PC-9 (cell line): ENCODE data around the gene IRS1. TPM values are rescaled to one million over a fixed set of nuclear protein-coding genes. Genes with fewer than 3 reads are reported as not detected.

Experiments
- BruUV-seq: library from RNA; stranded (reverse); fragments of 400-500 nt; replicated peaks from 2 replicates; lab custom pipeline; 2021; lab: Mats Ljungman, UMichigan
- CTCF ChIA-PET: fragments of 300-600 bp; sonication (Branson Sonifier 250); formaldehyde crosslinking; loops from one replicate; lab custom pipeline; 2022; ENCODE audit warnings: antibody characterized with exemption; lab: Charles Lee
- POLR2A ChIA-PET: fragments of 300-600 bp; sonication (Branson Sonifier 250); formaldehyde crosslinking; loops from one replicate; lab custom pipeline; 2022; ENCODE audit warnings: antibody characterized with exemption; ENCODE audit not compliant: unreplicated experiment; lab: Charles Lee
- DNase-seq, 2 experiments: peaks; one replicate each; pipeline versions ENCODE4 v3.0.0 to v3.0.0-alpha.2; 2015 to 2022; ENCODE audit warnings: mixed read lengths in 1 of 2
- H2AFZ ChIP-seq: fragments of 200-600 bp; sonication (generic); 2 replicates; pipeline ENCODE4 v1.8.1; 2017; ENCODE audit warnings: antibody characterized with exemption
- H3F3A ChIP-seq: fragments of 200-600 bp; sonication (generic); 2 replicates; pipeline ENCODE4 v1.8.1; 2017; ENCODE audit warnings: antibody characterized with exemption, mild to moderate bottlenecking, low read depth; ENCODE audit not compliant: insufficient read depth
- H3K27ac ChIP-seq: fragments of 200-600 bp; sonication (generic); 2 replicates; pipeline ENCODE4 v1.6.1; 2016; ENCODE audit warnings: mixed run types
- H3K27me3 ChIP-seq: fragments of 200-600 bp; sonication (generic); 2 replicates; pipeline ENCODE4 v1.6.1; 2016; ENCODE audit warnings: low read depth, mixed run types; ENCODE audit not compliant: insufficient read depth
- H3K36me3 ChIP-seq: fragments of 200-600 bp; sonication (generic); 2 replicates; pipeline ENCODE4 v1.6.1; 2016; ENCODE audit warnings: low read depth, mixed run types
- H3K4me1 ChIP-seq: fragments of 200-600 bp; sonication (generic); replicated peaks from 2 replicates; pipeline ENCODE4 v1.6.1; 2016; ENCODE audit warnings: mixed run types; ENCODE audit not compliant: insufficient read depth
- H3K4me2 ChIP-seq: fragments of 200-600 bp; sonication (generic); 2 replicates; pipeline ENCODE4 v1.6.1; 2017; ENCODE audit warnings: mixed run types
- H3K4me3 ChIP-seq: fragments of 200-600 bp; sonication (generic); 2 replicates; pipeline ENCODE4 v1.6.1; 2016; ENCODE audit warnings: mixed run types
- H3K79me2 ChIP-seq: fragments of 200-600 bp; sonication (generic); 2 replicates; pipeline ENCODE4 v1.6.1; 2017; ENCODE audit warnings: low read depth, mixed run types
- H3K9me2 ChIP-seq: fragments of 200-600 bp; sonication (generic); 2 replicates; pipeline ENCODE4 v1.8.1; 2017; ENCODE audit warnings: mild to moderate bottlenecking; ENCODE audit not compliant: insufficient read depth
- H3K9me3 ChIP-seq: fragments of 200-600 bp; sonication (generic); 2 replicates; pipeline ENCODE4 v1.8.1; 2016; ENCODE audit warnings: low read depth; ENCODE audit not compliant: insufficient read depth
- H4K20me1 ChIP-seq: fragments of 200-600 bp; sonication (generic); 2 replicates; pipeline ENCODE4 v1.8.1; 2017; ENCODE audit not compliant: insufficient read depth
- EZH2 ChIP-seq: fragments of 200-600 bp; sonication (generic); IDR thresholded peaks from 2 replicates; pipeline ENCODE4 v1.8.0; 2017; ENCODE audit warnings: antibody characterized with exemption, low read depth
- intact Hi-C: fragments of 100-400 bp; cut with micrococcal nuclease; formaldehyde crosslinking; loops from one replicate; pipeline ENCODE4 v1.10.0; 2022; ENCODE audit not compliant: unreplicated experiment
- total RNA-seq: library from RNA; stranded (reverse); gene quantifications from 2 replicates; pipeline ENCODE4 v1.2.3, GENCODE V29; 2021
- TF ChIP-seq, protein P1 (sequence below): fragments of 200-600 bp; sonication (generic); conservative IDR thresholded peaks from 2 replicates; pipeline ENCODE4 v1.6.1; 2017; ENCODE audit warnings: mixed run types, antibody characterized with exemption, mild to moderate bottlenecking, moderate library complexity

Gene IRS1
- total RNA-seq, 1 experiment from 2014 or later, result 28.6 TPM

DNA sequence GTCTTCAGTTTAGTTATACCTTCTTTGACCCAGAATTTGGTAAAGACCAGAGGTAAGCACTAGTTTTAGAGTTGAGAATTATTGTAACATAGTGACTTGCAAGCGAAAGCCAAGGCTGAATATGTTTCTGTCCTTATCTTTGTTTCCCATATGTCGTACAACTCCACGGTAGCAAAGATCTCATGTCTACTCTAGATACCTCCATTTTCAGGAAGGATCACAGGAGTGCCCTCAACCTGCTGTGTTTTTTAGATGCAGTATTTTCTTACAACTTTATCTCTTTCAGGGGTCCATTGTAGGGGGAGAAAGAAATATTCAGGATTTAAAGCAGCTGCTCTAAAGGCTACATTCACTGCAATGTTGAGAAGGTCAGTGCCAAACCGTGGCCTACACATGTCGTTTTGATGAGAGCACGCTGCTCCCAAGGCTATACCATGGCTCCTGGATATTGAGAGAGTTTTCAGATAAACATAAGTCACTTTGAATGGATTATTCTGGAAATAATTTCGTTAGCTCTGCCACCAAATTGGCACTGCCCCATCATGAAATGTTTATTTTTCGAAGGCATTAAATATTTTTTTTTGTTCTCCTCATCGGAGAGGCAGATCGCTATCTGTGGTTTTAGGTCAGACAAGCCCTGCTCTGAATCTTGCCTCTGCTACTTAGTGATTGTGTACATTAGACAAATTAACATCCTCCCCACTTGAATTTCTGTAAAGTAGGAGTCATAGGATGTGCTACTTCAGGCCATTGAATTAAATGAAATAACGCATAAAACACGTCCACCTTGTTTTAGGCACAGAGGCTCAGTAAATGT is 38.4 kb upstream of the IRS1 start:
- peaks cover 29% of the 10 kb centered on the region for H3K4me1 ChIP-seq
- CTCF ChIA-PET, result interaction anchor here (0.6 to 0.7 kb wide), 2 partner anchors 1173 to 1536 kb away, joined by 4 to 6 read pairs; no protein-coding TSS in a partner anchor
- TF ChIP-seq, protein P1, sequence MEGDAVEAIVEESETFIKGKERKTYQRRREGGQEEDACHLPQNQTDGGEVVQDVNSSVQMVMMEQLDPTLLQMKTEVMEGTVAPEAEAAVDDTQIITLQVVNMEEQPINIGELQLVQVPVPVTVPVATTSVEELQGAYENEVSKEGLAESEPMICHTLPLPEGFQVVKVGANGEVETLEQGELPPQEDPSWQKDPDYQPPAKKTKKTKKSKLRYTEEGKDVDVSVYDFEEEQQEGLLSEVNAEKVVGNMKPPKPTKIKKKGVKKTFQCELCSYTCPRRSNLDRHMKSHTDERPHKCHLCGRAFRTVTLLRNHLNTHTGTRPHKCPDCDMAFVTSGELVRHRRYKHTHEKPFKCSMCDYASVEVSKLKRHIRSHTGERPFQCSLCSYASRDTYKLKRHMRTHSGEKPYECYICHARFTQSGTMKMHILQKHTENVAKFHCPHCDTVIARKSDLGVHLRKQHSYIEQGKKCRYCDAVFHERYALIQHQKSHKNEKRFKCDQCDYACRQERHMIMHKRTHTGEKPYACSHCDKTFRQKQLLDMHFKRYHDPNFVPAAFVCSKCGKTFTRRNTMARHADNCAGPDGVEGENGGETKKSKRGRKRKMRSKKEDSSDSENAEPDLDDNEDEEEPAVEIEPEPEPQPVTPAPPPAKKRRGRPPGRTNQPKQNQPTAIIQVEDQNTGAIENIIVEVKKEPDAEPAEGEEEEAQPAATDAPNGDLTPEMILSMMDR, result no peak
- no peak for TF ChIP-seq EZH2
- peaks cover 56% of the 10 kb centered on the region for H3K79me2 ChIP-seq
- no peaks in the 10 kb centered on the region for H3K27me3 ChIP-seq
- no peak for DNase-seq
- H4K20me1 ChIP-seq, result no peaks in the 10 kb centered on the region; the same call in 1 of the 2 replicates
- no peak overlapping the region for H2AFZ ChIP-seq
- 0 out of 2 replicates have a peak, but pooled peaks cover 14% of the 10 kb centered on the region for H3K36me3 ChIP-seq
- BruUV-seq, result no TSS peak
- H3F3A ChIP-seq, result peaks cover 15% of the 10 kb centered on the region
- peak overlapping the region; percentile 98 for H3K27ac ChIP-seq
- no peaks in the 10 kb centered on the region for H3K9me2 ChIP-seq
- POLR2A ChIA-PET, result no interaction called here
- H3K4me3 ChIP-seq, result peak overlapping the region; percentile 75; the same call in 1 of the 2 replicates
- H3K4me2 ChIP-seq, result peak overlapping the region; percentile 90
- H3K9me3 ChIP-seq, result no peaks in the 10 kb centered on the region
- intact Hi-C loops, result loop anchor here (5.0 kb wide), 1 partner anchor 721 kb away; no protein-coding TSS in a partner anchor

DNA sequence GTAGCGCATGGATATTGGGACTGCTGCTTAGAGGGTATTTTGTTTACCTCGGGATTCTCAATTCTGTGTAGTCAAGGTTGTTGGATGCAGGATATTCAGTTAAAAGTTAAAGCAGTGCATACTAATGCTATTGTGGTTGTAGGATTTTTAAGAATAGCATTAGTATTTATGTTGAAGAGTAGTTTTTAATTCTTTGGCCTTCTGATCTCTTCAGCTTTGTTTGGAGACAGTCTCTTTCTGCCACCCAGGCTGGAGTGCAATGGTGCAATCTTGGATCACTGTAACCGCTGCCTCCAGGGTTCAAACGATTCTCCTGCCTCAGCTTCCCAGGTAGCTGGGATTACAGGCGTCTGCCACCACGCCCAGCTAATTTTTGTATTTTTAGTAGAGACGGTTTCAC is 37.7 kb upstream of the IRS1 start:
- Histone ChIP-seq H3K27ac (peak overlapping the region; percentile 98), H3K4me2 (peak overlapping the region; percentile 90), H3K9me2 (no peaks in the 10 kb centered on the region), H3K9me3 (no peaks in the 10 kb centered on the region), H3K4me1 (peaks cover 29% of the 10 kb centered on the region), H3K36me3 (0 out of 2 replicates have a peak, but pooled peaks cover 14% of the 10 kb centered on the region), H3K27me3 (no peaks in the 10 kb centered on the region), H3F3A (peaks cover 15% of the 10 kb centered on the region), H3K79me2 (peaks cover 53% of the 10 kb centered on the region), H3K4me3 (peak overlapping the region; percentile 75), H2AFZ (peak overlapping the region; percentile 92; the same call in 1 of the 2 replicates), H4K20me1 (no peaks in the 10 kb centered on the region; the same call in 1 of the 2 replicates)
- TF ChIP-seq EZH2, result no peak
- TF ChIP-seq, protein P1, result no peak
- ChIA-PET POLR2A (no interaction called here), CTCF (interaction anchor here (0.6 to 0.7 kb wide), 2 partner anchors 1172 to 1536 kb away, joined by 4 to 6 read pairs; no protein-coding TSS in a partner anchor)
- intact Hi-C loops, result loop anchor here (5.0 kb wide), 1 partner anchor 720 kb away; no protein-coding TSS in a partner anchor
- no peak for DNase-seq
- BruUV-seq, result no TSS peak

DNA sequence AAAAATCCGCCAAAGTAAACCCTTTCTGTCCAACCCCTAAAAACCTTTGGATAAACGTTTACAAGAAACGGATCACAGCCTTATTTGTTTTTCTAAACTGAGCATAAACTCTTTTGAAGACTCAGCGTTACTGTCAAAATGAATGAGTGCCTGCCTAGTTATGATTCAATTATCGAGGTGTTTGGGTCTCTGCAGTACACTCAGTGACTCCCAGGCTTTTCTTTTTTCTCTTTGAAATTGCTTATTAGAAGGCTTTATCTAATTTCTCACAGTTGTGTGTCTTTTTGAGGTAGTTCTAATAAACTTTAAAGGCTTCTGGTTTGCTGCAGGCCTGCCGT is 36.9 kb upstream of the IRS1 start:
- H3K27ac ChIP-seq, result peak overlapping the region; percentile 98
- H3K9me3 ChIP-seq, result no peaks in the 10 kb centered on the region
- ChIA-PET POLR2A (no interaction called here), CTCF (interaction anchor here (0.7 kb wide), 1 partner anchor 341 kb away, joined by 4 read pairs; no protein-coding TSS in a partner anchor)
- BruUV-seq, result no TSS peak
- DNase-seq, result peak in 1 of 2 experiments; percentile 38
- TF ChIP-seq, protein P1, result 0 out of 2 replicates have a peak, but pooled peaks have one; percentile 11
- no peak for TF ChIP-seq EZH2
- intact Hi-C loops, result loop anchor here (5.0 kb wide), 1 partner anchor 719 kb away; no protein-coding TSS in a partner anchor
- peaks cover 53% of the 10 kb centered on the region for H3K79me2 ChIP-seq
- peaks cover 17% of the 10 kb centered on the region for H3F3A ChIP-seq
- no peaks in the 10 kb centered on the region for H3K9me2 ChIP-seq
- peak overlapping the region; percentile 92 for H2AFZ ChIP-seq
- peak overlapping the region; percentile 90 for H3K4me2 ChIP-seq
- H3K27me3 ChIP-seq, result no peaks in the 10 kb centered on the region
- H4K20me1 ChIP-seq, result no peaks in the 10 kb centered on the region; the same call in 1 of the 2 replicates
- 0 out of 2 replicates have a peak, but pooled peaks cover 11% of the 10 kb centered on the region for H3K36me3 ChIP-seq
- peak overlapping the region; percentile 75 for H3K4me3 ChIP-seq
- peaks cover 29% of the 10 kb centered on the region for H3K4me1 ChIP-seq
